ENCODE measurements around the gene TMEM255B.

DNA sequence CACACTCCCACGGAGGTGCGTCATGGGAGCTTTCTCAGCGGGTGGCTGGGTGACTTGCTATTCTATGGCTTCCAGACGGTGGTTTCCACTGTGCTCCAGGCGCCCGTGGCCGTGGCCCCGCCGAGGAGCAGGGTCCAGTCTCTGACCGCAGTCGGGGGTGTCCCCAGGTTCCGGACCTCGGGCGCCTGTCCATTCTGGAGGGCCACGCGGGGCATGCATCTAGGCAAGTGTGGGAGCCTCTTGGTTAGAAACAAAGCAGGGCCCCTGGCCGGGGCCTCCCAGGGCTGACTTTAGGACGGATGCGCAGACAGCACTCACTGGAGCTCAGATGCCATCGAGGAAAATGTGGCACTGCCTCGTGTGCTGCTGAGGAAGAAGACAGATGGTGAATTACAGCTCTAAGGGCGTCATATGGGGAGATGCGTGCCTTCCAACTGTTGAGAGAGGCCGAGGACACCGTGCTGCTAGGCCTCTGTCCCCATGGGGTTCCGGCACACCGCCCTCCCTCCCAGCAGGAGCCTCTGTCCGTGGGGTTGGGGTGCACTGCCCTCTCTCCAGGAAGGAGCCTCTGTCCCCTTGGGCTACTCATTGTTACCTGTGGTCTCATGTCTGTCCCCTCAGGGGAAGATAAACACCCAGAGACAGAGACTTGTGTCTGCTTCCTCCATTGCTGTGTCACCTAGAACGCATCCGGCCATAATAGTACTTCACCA, 38.1 kb downstream of the TMEM255B start:
- TF ChIP-seq CTCF (IDR thresholded peaks at IDR 0.05; ENCODE audit: low read length) (no peak), EZH2 (optimal IDR thresholded peaks at IDR 0.05; ENCODE audit: low read depth, low read length) (no peak), EZH2phosphoT487 (IDR thresholded peaks at IDR 0.05; ENCODE audit: low read length) (no peak)
